ENCODE results near the gene FTH1. TPM values are rescaled to one million over a fixed set of nuclear protein-coding genes. Genes with fewer than 3 reads are reported as not detected.

Gene FTH1
- total RNA-seq, 1 experiment from 2014 or later, result 1,937 TPM

DNA sequence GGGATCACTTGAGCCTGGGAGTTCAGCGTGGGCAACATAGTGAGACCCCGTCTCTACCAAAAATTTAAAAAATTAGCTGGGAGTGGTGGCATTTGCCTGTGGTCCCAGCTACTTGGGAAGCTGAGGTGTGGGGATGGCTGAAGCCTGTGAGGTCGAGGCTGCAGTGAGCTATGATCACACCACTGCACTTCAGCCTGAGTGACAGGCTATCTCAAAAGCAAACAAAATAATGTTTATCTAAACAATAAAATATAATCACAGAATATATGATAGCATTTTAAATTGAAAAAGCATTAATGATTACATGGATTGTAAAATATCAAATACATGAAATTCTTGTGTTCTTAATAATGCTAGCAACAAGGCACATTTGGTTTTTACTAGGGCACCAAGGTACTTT lies 14.6 kb downstream of the FTH1 start:
- Histone ChIP-seq H2AFZ (ENCODE audit: low read length) (no peak overlapping the region), H3F3A (ENCODE audit: low read length, unreplicated experiment) (no peaks in the 10 kb centered on the region), H3K79me2 (ENCODE audit: low read length) (no peaks in the 10 kb centered on the region), H3K27me3 (ENCODE audit: low read length) (no peaks in the 10 kb centered on the region), H3K4me2 (ENCODE audit: low read length) (no peak overlapping the region), H3K9me2 (replicated peaks; ENCODE audit: low read length) (no peaks in the 10 kb centered on the region), H3K9ac (ENCODE audit: low read length) (no peak overlapping the region), H4K20me1 (ENCODE audit: low read length) (no peaks in the 10 kb centered on the region), H3K36me3 (ENCODE audit: low read depth, low read length) (no peaks in the 10 kb centered on the region), H3K4me1 (ENCODE audit: insufficient read depth, low read length) (peaks cover 5% of the 10 kb centered on the region; the same call in 1 of the 2 replicates), H3K27ac (ENCODE audit: low read length) (no peak overlapping the region), H3K9me3 (ENCODE audit: low read length) (no peaks in the 10 kb centered on the region), H3K4me3 (ENCODE audit: low read length) (no peak overlapping the region)
- no TSS peak for BruUV-seq (replicated peaks)
- CTCF ChIA-PET, result no interaction called here
- TF ChIP-seq EZH2 (IDR thresholded peaks at IDR 0.05; ENCODE audit: low read length, unreplicated experiment) (no peak), EZH2phosphoT487 (IDR thresholded peaks at IDR 0.05; ENCODE audit: borderline replicate concordance, low read length) (no peak)
- TF ChIP-seq, protein P1, sequence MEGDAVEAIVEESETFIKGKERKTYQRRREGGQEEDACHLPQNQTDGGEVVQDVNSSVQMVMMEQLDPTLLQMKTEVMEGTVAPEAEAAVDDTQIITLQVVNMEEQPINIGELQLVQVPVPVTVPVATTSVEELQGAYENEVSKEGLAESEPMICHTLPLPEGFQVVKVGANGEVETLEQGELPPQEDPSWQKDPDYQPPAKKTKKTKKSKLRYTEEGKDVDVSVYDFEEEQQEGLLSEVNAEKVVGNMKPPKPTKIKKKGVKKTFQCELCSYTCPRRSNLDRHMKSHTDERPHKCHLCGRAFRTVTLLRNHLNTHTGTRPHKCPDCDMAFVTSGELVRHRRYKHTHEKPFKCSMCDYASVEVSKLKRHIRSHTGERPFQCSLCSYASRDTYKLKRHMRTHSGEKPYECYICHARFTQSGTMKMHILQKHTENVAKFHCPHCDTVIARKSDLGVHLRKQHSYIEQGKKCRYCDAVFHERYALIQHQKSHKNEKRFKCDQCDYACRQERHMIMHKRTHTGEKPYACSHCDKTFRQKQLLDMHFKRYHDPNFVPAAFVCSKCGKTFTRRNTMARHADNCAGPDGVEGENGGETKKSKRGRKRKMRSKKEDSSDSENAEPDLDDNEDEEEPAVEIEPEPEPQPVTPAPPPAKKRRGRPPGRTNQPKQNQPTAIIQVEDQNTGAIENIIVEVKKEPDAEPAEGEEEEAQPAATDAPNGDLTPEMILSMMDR (conservative IDR thresholded peaks at IDR 0.05; ENCODE audit: low read depth, low read length), result no peak
- DNase-seq (no peak), ATAC-seq (no peak)
- intact Hi-C loops (cut with micrococcal nuclease), result no loop called here
- POLR2A ChIA-PET (ENCODE audit: unreplicated experiment), result no interaction called here

DNA sequence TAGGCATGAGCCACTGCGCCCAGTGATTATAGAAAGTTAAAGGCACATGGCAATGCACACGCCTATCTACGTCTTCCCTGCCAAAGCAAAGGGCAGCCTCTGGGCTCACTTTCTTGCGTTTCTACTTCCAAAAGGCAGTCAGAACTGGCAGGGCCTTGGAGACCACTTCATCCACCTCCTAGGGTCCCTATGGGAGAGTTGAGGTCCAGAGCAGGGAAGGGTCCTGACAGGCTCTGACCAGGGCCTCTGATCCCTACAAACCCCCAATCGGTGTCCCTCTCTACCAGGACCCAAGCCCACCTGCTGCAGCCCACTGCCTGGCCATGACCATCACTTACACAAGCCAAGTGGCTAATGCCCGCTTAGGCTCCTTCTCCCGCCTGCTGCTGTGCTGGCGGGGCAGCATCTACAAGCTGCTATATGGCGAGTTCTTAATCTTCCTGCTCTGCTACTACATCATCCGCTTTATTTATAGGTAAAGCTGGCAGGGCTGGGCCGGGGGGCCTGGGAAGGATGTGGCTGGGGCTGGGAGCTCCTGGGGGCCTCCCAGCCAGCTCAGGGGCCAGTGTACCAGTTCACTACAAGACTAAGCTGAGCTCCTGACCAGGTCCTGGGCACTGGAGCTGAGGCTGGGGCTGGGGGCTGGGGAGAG lies 15.8 kb downstream of the FTH1 start:
- POLR2A ChIA-PET (ENCODE audit: unreplicated experiment), result no interaction called here
- Histone ChIP-seq H3K9ac (ENCODE audit: low read length) (no peak overlapping the region), H3K27me3 (ENCODE audit: low read length) (no peaks in the 10 kb centered on the region), H3K4me1 (ENCODE audit: insufficient read depth, low read length) (peaks cover 7% of the 10 kb centered on the region; the same call in 1 of the 2 replicates), H3K9me3 (ENCODE audit: low read length) (no peaks in the 10 kb centered on the region), H4K20me1 (ENCODE audit: low read length) (no peaks in the 10 kb centered on the region), H3K4me2 (ENCODE audit: low read length) (no peak overlapping the region), H3K9me2 (replicated peaks; ENCODE audit: low read length) (no peaks in the 10 kb centered on the region), H3K27ac (ENCODE audit: low read length) (no peak overlapping the region), H2AFZ (ENCODE audit: low read length) (no peak overlapping the region), H3F3A (ENCODE audit: low read length, unreplicated experiment) (no peaks in the 10 kb centered on the region), H3K4me3 (ENCODE audit: low read length) (no peak overlapping the region), H3K36me3 (ENCODE audit: low read depth, low read length) (no peaks in the 10 kb centered on the region), H3K79me2 (ENCODE audit: low read length) (no peaks in the 10 kb centered on the region)
- TF ChIP-seq EZH2phosphoT487 (IDR thresholded peaks at IDR 0.05; ENCODE audit: borderline replicate concordance, low read length) (no peak), EZH2 (IDR thresholded peaks at IDR 0.05; ENCODE audit: low read length, unreplicated experiment) (no peak)
- TF ChIP-seq, protein P1 (conservative IDR thresholded peaks at IDR 0.05; ENCODE audit: low read depth, low read length), result no peak
- ATAC-seq (no peak), DNase-seq (no peak)
- intact Hi-C loops (cut with micrococcal nuclease), result no loop called here
- CTCF ChIA-PET, result no interaction called here
- BruUV-seq (replicated peaks), result no TSS peak

DNA sequence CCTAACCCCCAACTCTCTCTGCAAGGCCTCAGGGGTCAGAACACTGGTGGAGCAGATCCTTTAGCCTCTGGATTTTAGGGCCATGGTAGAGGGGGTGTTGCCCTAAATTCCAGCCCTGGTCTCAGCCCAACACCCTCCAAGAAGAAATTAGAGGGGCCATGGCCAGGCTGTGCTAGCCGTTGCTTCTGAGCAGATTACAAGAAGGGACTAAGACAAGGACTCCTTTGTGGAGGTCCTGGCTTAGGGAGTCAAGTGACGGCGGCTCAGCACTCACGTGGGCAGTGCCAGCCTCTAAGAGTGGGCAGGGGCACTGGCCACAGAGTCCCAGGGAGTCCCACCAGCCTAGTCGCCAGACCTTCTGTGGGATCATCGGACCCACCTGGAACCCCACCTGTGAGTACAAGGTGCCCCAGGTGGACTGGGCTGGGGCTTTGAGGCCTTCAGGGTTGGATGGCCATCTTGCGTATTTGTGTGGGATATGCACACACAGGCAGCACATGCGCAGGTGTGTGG lies 17.3 kb downstream of the FTH1 start, which contains the start of gene BEST1:
Gene BEST1, plus strand, starts transcription at position 317 of the 513 bp plus-strand sequence. CDS start 1,456 bp downstream, outside the sequence.
- Histone ChIP-seq H3K4me2 (ENCODE audit: low read length) (no peak within 1 kb of the TSS), H2AFZ (ENCODE audit: low read length) (no peak within 1 kb of the TSS), H3K9me3 (ENCODE audit: low read length) (no peaks in the 10 kb centered on the region), H3K4me1 (ENCODE audit: insufficient read depth, low read length) (peaks cover 7% of the 10 kb centered on the region; the same call in 1 of the 2 replicates), H3K36me3 (ENCODE audit: low read depth, low read length) (no peaks in the 10 kb centered on the region), H4K20me1 (ENCODE audit: low read length) (no peaks in the 10 kb centered on the region), H3K27ac (ENCODE audit: low read length) (no peak within 1 kb of the TSS), H3K4me3 (ENCODE audit: low read length) (no peak within 1 kb of the TSS), H3K9ac (ENCODE audit: low read length) (no peak within 1 kb of the TSS), H3K9me2 (replicated peaks; ENCODE audit: low read length) (no peaks in the 10 kb centered on the region), H3K79me2 (ENCODE audit: low read length) (no peaks in the 10 kb centered on the region), H3K27me3 (ENCODE audit: low read length) (no peaks in the 10 kb centered on the region), H3F3A (ENCODE audit: low read length, unreplicated experiment) (no peaks in the 10 kb centered on the region)
- DNase-seq, result no peak
- POLR2A ChIA-PET (ENCODE audit: unreplicated experiment), result interaction anchor here (0.6 kb wide), 1 partner anchor 22 kb away, joined by 3 read pairs; no protein-coding TSS in a partner anchor
- TF ChIP-seq EZH2 (IDR thresholded peaks at IDR 0.05; ENCODE audit: low read length, unreplicated experiment) (no peak), EZH2phosphoT487 (IDR thresholded peaks at IDR 0.05; ENCODE audit: borderline replicate concordance, low read length) (no peak)
- TF ChIP-seq, protein P1 (conservative IDR thresholded peaks at IDR 0.05; ENCODE audit: low read depth, low read length), result no peak
- no peak for ATAC-seq
- intact Hi-C loops (cut with micrococcal nuclease), result no loop called here
- BruUV-seq (replicated peaks), result TSS peak; percentile 95
- CTCF ChIA-PET, result interaction anchor here (0.5 to 0.6 kb wide), 2 partner anchors 34 to 162 kb away, joined by 3 to 5 read pairs; no protein-coding TSS in a partner anchor
